OCI-LY7 (cell line): Measurements from ENCODE around the gene MAP6. TPM values are rescaled to one million over a fixed set of nuclear protein-coding genes. Genes with fewer than 3 reads are reported as not detected.

Source experiments
- BruUV-seq: library from RNA; stranded (reverse); fragments of 400-500 nt; replicated peaks from 2 replicates; lab custom pipeline; 2021; lab: Mats Ljungman, UMichigan
- CTCF ChIA-PET: fragments of 300-600 bp; sonication (Branson Sonifier 250); formaldehyde crosslinking; loops from one replicate; lab custom pipeline; 2022; ENCODE audit warnings: antibody characterized with exemption; ENCODE audit not compliant: unreplicated experiment; lab: Charles Lee
- POLR2A ChIA-PET: fragments of 300-600 bp; sonication (Branson Sonifier 250); formaldehyde crosslinking; loops from one replicate; lab custom pipeline; 2022; ENCODE audit warnings: antibody characterized with exemption; lab: Charles Lee
- DNase-seq: peaks from one replicate; pipeline ENCODE4 v3.0.0-alpha.2; 2015; ENCODE audit warnings: low spot score
- H2AFZ ChIP-seq: fragments of 200-600 bp; sonication (generic), shearing (Covaris generic); 2 replicates; pipeline ENCODE4 v1.6.1; 2014; ENCODE audit warnings: mild to moderate bottlenecking, antibody characterized with exemption, low read length, moderate library complexity
- H3K27ac ChIP-seq: fragments of 200-600 bp; sonication (generic); 2 replicates; pipeline ENCODE4 v1.5.1; 2014; ENCODE audit warnings: mixed run types, low read depth, mild to moderate bottlenecking, moderate library complexity, low read length, inconsistent platforms; ENCODE audit not compliant: poor library complexity, severe bottlenecking
- H3K36me3 ChIP-seq: fragments of 200-600 bp; sonication (generic); 2 replicates; pipeline ENCODE4 v1.6.1; 2014; ENCODE audit warnings: mild to moderate bottlenecking, antibody characterized with exemption, low read length, moderate library complexity, mixed read lengths; ENCODE audit not compliant: insufficient read depth
- H3K4me1 ChIP-seq: fragments of 200-600 bp; sonication (generic); 2 replicates; pipeline ENCODE4 v1.5.1; 2014; ENCODE audit warnings: mild to moderate bottlenecking, low read length; ENCODE audit not compliant: insufficient read depth, poor library complexity, severe bottlenecking
- H3K4me2 ChIP-seq: fragments of 200-600 bp; sonication (generic); 2 replicates; pipeline ENCODE4 v1.6.1; 2014; ENCODE audit warnings: mild to moderate bottlenecking, low read length
- H3K4me3 ChIP-seq: fragments of 200-600 bp; sonication (generic); 2 replicates; pipeline ENCODE4 v1.5.1; 2014; ENCODE audit warnings: mild to moderate bottlenecking, low read depth, low read length; ENCODE audit not compliant: poor library complexity, severe bottlenecking
- H3K79me2 ChIP-seq: fragments of 200-600 bp; sonication (generic); 2 replicates; pipeline ENCODE4 v1.6.1; 2016; ENCODE audit warnings: low read depth, mild to moderate bottlenecking, low read length, moderate library complexity, mixed read lengths; ENCODE audit not compliant: insufficient read depth
- H3K9me2 ChIP-seq: fragments of 200-600 bp; sonication (generic); 2 replicates; pipeline ENCODE4 v1.6.1; 2016; ENCODE audit warnings: mild to moderate bottlenecking, low read length, mixed read lengths; ENCODE audit not compliant: insufficient read depth
- H3K9me3 ChIP-seq: fragments of 200-600 bp; sonication (generic); 2 replicates; pipeline ENCODE4 v1.6.1; 2014; ENCODE audit warnings: mild to moderate bottlenecking, mixed run types, low read length, mixed read lengths
- H4K20me1 ChIP-seq: fragments of 200-600 bp; sonication (generic); 2 replicates; pipeline ENCODE4 v1.6.1; 2014; ENCODE audit warnings: mild to moderate bottlenecking, antibody characterized with exemption, low read length, moderate library complexity, mixed read lengths; ENCODE audit not compliant: insufficient read depth
- EZH2phosphoT487 ChIP-seq: fragments of 200-600 bp; sonication (generic); IDR thresholded peaks from 2 replicates; pipeline ENCODE4 v1.6.1; 2018; ENCODE audit warnings: low read depth, borderline replicate concordance, mild to moderate bottlenecking, mixed run types, antibody characterized with exemption, low read length, moderate library complexity, mixed read lengths
- intact Hi-C: fragments of 100-400 bp; cut with micrococcal nuclease; formaldehyde crosslinking; loops from one replicate; pipeline ENCODE4 v1.10.0; 2022; ENCODE audit not compliant: unreplicated experiment
- total RNA-seq, 2 experiments: library from RNA; depleted of rRNA in 1 of 2; stranded (reverse); fragments of >200 nt in 1 of 2; shearing (Covaris generic) in 1 of 2; gene quantifications; 2 replicates each; pipeline ENCODE4 v1.2.3, GENCODE V29; 2014 to 2022
- TF ChIP-seq, protein P1 (sequence below): fragments of 200-600 bp; sonication (generic); conservative IDR thresholded peaks from 2 replicates; pipeline ENCODE4 v1.5.1; 2014; ENCODE audit warnings: mild to moderate bottlenecking, antibody characterized with exemption, low read length, moderate library complexity, mixed read lengths

Gene MAP6
- total RNA-seq, 2 experiments from 2014 or later: not detected

DNA sequence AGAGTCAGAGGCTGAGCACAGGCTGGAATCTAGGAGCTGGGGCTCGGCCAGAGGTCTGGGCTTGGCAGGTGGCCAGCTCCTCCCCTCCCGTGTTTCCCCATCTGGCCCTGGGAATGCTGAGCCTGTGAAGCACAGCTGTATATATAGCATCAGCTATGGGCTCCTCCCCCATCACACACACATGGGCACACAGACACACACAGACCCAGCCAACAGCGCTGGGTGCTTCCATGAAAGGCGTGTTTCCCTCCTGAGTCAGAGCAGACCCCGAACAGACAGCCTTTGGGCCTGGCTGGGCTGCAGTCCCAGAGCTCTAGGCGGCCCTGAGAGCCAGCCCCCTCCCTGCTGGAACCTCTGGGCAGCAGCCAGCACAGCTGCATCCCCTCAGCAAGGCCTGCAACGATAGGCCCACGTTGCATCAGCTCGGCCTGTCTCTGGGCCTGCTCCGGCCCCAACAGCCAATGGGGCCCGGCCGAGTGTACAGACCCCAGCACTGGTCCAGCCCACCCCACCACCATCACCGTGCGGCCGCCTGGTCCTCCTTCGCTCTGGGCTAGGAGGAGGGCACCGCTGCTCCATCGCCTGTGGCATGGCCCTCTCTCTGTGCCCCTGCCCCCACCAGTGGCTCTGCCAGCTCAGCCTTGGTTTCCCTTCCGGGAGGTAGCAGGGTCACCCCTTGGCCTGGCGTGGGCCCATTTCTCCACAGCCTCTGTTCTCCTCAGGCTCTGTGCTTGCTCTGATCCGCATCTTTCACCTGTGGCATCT lies 114.4 kb downstream of the MAP6 start:
- Histone ChIP-seq H3K79me2 (no peaks in the 10 kb centered on the region), H3K36me3 (no peaks in the 10 kb centered on the region), H2AFZ (no peak overlapping the region), H3K4me2 (no peak overlapping the region), H3K4me3 (no peak overlapping the region), H3K9me3 (no peaks in the 10 kb centered on the region), H4K20me1 (no peaks in the 10 kb centered on the region), H3K4me1 (no peaks in the 10 kb centered on the region), H3K27ac (no peak overlapping the region), H3K9me2 (no peaks in the 10 kb centered on the region)
- BruUV-seq: no TSS peak
- intact Hi-C loops: no loop called here
- TF ChIP-seq, protein P1, sequence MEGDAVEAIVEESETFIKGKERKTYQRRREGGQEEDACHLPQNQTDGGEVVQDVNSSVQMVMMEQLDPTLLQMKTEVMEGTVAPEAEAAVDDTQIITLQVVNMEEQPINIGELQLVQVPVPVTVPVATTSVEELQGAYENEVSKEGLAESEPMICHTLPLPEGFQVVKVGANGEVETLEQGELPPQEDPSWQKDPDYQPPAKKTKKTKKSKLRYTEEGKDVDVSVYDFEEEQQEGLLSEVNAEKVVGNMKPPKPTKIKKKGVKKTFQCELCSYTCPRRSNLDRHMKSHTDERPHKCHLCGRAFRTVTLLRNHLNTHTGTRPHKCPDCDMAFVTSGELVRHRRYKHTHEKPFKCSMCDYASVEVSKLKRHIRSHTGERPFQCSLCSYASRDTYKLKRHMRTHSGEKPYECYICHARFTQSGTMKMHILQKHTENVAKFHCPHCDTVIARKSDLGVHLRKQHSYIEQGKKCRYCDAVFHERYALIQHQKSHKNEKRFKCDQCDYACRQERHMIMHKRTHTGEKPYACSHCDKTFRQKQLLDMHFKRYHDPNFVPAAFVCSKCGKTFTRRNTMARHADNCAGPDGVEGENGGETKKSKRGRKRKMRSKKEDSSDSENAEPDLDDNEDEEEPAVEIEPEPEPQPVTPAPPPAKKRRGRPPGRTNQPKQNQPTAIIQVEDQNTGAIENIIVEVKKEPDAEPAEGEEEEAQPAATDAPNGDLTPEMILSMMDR: no peak
- no peak for TF ChIP-seq EZH2phosphoT487
- ChIA-PET POLR2A (interaction anchor here (0.6 kb wide), 1 partner anchor 1405 kb away, joined by 4 read pairs; no protein-coding TSS in a partner anchor), CTCF (interaction anchor here (0.6 to 1.5 kb wide), 2 partner anchors 10 to 86 kb away, joined by 3 to 5 read pairs; no protein-coding TSS in a partner anchor)
- DNase-seq: no peak

DNA sequence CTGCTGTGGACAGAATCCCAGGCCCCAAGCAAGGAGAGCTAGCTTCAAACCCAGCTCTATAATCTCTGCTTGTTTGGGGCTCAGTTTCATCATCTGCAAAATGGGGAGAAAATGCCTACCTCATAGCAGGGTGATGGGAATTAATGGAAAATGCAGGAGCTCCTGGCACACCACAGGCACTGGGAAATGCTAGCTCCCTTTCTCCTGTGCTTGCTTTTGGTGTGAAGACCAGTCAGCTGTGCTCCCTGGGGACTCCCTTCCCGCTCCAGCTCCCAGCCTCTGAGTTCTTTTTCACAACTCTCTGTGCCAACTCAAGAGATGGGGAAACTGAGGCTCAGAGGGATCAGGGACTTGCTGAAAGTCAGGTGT lies 115.0 kb downstream of the MAP6 start:
- no peak overlapping the region for H2AFZ ChIP-seq
- no peaks in the 10 kb centered on the region for H3K9me3 ChIP-seq
- TF ChIP-seq, protein P1: no peak
- TF ChIP-seq EZH2phosphoT487: no peak
- no peak overlapping the region for H3K4me2 ChIP-seq
- POLR2A ChIA-PET: interaction anchor here (0.6 kb wide), 2 partner anchors 818 to 1405 kb away, joined by 4 to 12 read pairs; no protein-coding TSS in a partner anchor
- no peak for DNase-seq
- H3K36me3 ChIP-seq: no peaks in the 10 kb centered on the region
- no peaks in the 10 kb centered on the region for H3K9me2 ChIP-seq
- H3K27ac ChIP-seq: no peak overlapping the region
- H3K79me2 ChIP-seq: no peaks in the 10 kb centered on the region
- H4K20me1 ChIP-seq: no peaks in the 10 kb centered on the region
- H3K4me1 ChIP-seq: no peaks in the 10 kb centered on the region
- no peak overlapping the region for H3K4me3 ChIP-seq
- intact Hi-C loops: no loop called here
- BruUV-seq: no TSS peak
- CTCF ChIA-PET: interaction anchor here (0.6 to 1.5 kb wide), 2 partner anchors 10 to 85 kb away, joined by 3 to 5 read pairs; no protein-coding TSS in a partner anchor

DNA sequence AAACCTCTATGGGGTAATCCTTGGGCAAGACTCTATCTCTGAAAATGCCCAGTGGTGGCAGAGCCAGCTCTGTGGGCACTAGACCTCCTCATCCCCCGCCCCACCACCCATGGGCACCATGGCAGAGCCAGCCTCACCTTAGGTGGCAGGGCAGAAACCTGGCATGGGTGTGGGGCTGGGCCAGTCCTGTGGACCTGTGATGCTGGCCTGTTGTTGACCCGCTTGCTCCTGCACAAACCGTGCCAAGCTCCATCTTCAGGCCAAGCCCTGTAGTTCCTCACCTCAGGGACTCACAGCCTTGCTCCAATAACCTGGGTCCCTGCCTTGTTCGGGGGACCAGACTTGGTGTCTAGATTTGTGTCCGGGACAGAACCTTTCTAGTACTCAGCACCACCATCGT lies 115.7 kb downstream of the MAP6 start:
- H3K79me2 ChIP-seq: no peaks in the 10 kb centered on the region
- no peak for DNase-seq
- TF ChIP-seq EZH2phosphoT487: no peak
- TF ChIP-seq, protein P1: no peak
- BruUV-seq: no TSS peak
- no peaks in the 10 kb centered on the region for H3K4me1 ChIP-seq
- H3K36me3 ChIP-seq: no peaks in the 10 kb centered on the region
- CTCF ChIA-PET: interaction anchor here (1.5 kb wide), 1 partner anchor 9 kb away, joined by 3 read pairs; no protein-coding TSS in a partner anchor
- H3K9me3 ChIP-seq: no peaks in the 10 kb centered on the region
- H4K20me1 ChIP-seq: no peaks in the 10 kb centered on the region
- POLR2A ChIA-PET: interaction anchor here (0.6 kb wide), 1 partner anchor 819 kb away, joined by 12 read pairs; no protein-coding TSS in a partner anchor
- no peak overlapping the region for H3K4me3 ChIP-seq
- no peak overlapping the region for H3K4me2 ChIP-seq
- no peaks in the 10 kb centered on the region for H3K9me2 ChIP-seq
- intact Hi-C loops: no loop called here
- no peak overlapping the region for H3K27ac ChIP-seq
- H2AFZ ChIP-seq: no peak overlapping the region
